Tongue (tissue), 2 donors: ENCODE measurements around the gene PCDH12. TPM values are rescaled to one million over a fixed set of nuclear protein-coding genes. Genes with fewer than 3 reads are reported as not detected.

ENCODE experiments used
- DNase-seq: peaks from one replicate; pipeline ENCODE4 v3.0.0-alpha.2; 2015
- total RNA-seq: library from RNA; depleted of rRNA; stranded (reverse); fragments of >200 nt; gene quantifications from one replicate; pipeline ENCODE4 v1.2.3, GENCODE V29; 2014

Gene PCDH12
- total RNA-seq, 1 donor from 2014 or later: 20.1 TPM

GRCh38 chr5:141966275-141966962 is 8.4 kb upstream of the PCDH12 start:
- DNase-seq: no peak

- peak; percentile 78 for DNase-seq
These were observed 7.1 kb upstream of the PCDH12 start for GRCh38 chr5:141965071-141965470.

GRCh38 chr5:141963701-141964100 is 5.7 kb upstream of the PCDH12 start:
- DNase-seq: no peak

GRCh38 chr5:141961466-141961865 is 3.5 kb upstream of the PCDH12 start:
- DNase-seq: no peak

GRCh38 chr5:141960449-141961323 is 2.7 kb upstream of the PCDH12 start:
- DNase-seq: peak; percentile 95

- DNase-seq: no peak
These were observed 2.0 kb upstream of the PCDH12 start for GRCh38 chr5:141960018-141960417.

- DNase-seq: no peak
These were observed 657 bp upstream of the PCDH12 start for GRCh38 chr5:141958546-141959172.

GRCh38 chr5:141957367-141957996 is 520 bp downstream of the PCDH12 start:
- no peak for DNase-seq

- no peak for DNase-seq
These were observed 3.8 kb downstream of the PCDH12 start for GRCh38 chr5:141954194-141954593.

GRCh38 chr5:141952020-141952419 is 6.0 kb downstream of the PCDH12 start:
- no peak for DNase-seq

- DNase-seq: no peak
These were observed 6.6 kb downstream of the PCDH12 start for GRCh38 chr5:141951332-141951781.

- no peak for DNase-seq
These were observed 7.6 kb downstream of the PCDH12 start for GRCh38 chr5:141950207-141951005.

GRCh38 chr5:141949511-141949910 is 8.5 kb downstream of the PCDH12 start:
- DNase-seq: no peak

GRCh38 chr5:141948812-141949211 is 9.2 kb downstream of the PCDH12 start:
- DNase-seq: no peak

GRCh38 chr5:141947316-141947715 is 10.7 kb downstream of the PCDH12 start:
- no peak for DNase-seq

GRCh38 chr5:141945511-141946051 is 12.4 kb downstream of the PCDH12 start:
- peak; percentile 40 for DNase-seq

- no peak for DNase-seq
These were observed 13.9 kb downstream of the PCDH12 start for GRCh38 chr5:141944076-141944475.

GRCh38 chr5:141942185-141942857 is 15.7 kb downstream of the PCDH12 start:
- DNase-seq: no peak

GRCh38 chr5:141941779-141942178 is 16.2 kb downstream of the PCDH12 start:
- DNase-seq: no peak

GRCh38 chr5:141941307-141941706 is 16.7 kb downstream of the PCDH12 start:
- no peak for DNase-seq
